Stimulated activated CD8-positive, alpha-beta memory T cell treated with anti-CD3 and anti-CD28 coated beads, Interleukin-7, amount 100 ng/mL, for 24 hours (primary cell): ENCODE measurements around the gene TMCO1.
"Not testable (repeated sequence)": the region's sequence is repeated elsewhere in the genome, so short reads cannot be mapped to it uniquely, and the experiment has no call there.

ENCODE experiments used
- DNase-seq: peaks from one replicate; pipeline ENCODE4 v3.0.0-alpha.2; 2020; ENCODE audit warnings: low read depth

TMCO1 gene

DNA sequence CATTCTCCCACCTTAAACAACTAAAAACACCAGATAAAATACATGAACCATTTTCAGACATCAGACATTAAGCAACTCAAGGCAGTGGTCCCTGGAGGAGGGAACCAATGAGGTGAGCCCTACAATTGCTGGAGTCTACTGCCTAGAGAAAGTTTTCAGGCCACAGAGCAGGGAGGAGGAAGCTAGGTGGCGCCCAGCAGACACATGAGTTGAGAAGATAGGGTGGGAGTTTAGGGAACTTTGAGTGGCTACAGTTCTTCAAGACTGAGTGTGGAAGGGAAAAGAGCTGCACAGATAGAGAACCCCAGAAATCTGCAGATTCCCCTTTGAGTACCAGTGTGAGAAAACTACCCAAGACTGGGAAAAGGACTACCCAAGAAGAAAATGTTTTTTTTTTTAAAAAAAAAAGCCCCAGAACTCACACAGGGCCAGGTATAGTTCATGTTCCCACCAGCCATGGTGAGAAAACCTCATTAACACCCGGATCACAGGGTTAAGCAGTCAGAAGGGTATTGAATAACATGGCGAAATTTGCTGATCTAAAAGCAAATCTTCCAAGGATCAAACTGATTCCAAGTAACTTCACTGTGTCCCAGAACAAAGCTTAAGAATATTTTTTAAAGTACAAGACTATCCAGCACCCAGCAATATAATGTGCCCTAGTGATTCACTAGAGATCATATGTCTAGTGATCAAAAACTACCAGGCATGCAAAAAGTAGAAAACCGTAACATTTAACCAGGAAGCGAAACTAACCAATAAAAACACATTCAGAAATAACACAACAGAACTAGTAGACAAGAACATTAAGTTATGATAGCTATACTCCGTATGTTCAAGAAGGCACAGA is 82.3 kb downstream of the TMCO1 start:
- DNase-seq = no peak

DNA sequence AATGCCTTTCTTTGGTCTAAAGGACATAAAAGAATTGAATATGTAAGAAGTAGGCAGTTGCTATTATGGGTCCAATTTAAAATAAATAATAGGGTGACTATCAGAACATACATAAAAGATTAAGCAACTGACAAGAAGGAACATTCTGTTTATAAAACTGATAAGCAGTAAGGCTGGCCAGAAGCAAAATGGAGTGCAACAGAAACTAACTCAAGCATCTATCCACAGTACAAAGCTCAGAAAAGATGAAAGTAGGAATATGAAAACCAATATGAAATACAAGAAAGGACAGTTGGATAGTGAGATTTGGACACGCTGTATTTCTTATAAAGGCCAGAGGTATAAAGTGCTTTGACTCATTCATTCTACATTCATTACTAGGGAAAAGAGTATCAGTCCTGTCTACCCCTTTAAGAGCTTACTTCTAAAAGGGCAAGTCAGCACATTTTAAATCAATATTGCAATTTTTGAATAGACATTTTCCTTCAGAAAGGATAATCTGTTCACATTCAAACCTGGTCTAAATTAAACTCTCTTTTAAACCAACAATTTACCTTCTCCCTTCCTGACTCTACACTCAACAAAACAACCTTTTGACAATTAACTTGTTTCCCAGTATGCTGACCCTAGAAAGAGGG is 84.7 kb downstream of the TMCO1 start:
- DNase-seq = no peak

DNA sequence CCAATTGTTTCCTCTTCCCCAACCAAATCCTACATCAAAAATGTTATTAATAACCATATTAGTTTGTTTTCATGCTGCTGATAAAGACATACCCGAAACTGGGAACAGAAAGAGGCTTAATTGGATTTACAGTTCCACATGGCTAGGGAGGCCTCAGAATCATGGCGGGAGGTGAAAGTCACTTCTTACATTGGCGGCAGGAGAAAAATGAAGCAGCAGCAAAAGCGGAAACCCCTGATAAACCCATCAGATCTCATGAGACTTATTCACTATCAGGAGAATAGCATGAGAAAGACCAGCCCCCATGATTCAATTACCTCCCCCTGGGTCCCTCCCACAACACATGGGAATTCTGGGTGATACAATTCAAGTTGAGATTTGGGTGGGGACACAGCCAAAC is 87.9 kb downstream of the TMCO1 start:
- not testable (repeated sequence) for DNase-seq

DNA sequence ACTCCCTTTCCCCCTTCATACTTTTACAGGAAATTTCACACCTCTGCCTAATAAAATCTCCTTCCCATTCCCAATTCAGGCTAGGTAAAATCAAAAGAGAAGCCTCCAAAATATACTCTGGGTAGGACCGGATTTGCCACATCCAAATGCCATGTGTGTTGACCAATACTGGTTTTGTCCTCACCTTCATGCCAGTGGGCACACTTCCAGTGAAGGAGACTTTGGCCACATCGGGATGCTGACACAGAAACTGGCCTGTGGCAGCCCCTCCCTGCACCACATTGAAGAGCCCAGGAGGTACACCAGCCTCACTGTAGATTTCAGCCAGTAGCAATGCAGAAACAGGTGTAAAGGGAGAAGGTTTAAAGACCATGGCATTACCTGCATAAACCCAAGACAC is 88.4 kb downstream of the TMCO1 start:
- no peak for DNase-seq

DNA sequence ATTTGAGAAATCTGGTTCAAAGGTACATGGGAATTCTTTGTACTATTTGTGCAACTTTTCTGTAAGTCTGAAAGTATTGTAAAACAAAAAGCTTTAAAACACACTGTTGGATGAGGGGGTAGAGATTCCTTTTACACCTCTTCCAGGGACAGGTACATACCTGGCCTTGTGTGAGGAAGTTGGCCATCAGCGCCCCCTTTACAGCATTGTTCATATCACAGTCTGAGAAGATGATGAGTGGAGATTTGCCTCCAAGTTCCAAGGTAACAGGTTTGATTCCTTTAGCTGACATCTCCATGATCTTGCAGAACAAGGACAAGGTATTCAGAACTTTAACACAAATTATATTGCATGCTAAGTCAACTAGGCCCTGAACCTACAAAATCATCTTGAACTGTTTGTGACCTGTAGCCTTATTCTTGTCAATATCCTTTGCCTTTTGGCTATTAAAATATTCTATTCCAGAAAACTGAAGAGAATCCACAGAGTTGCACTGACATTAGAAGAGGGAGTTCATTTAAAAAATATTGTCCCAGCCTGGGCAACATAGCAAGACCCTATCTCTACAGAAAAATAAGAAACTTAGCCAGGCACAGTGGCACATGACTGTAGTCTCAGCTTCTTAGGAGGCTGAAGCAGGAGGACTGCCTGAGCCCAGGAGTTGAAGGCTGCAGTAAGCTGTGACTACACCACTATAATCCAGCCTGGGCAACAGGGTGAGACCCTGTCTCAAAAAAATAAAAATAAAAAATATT is 89.2 kb downstream of the TMCO1 start:
- no peak for DNase-seq

DNA sequence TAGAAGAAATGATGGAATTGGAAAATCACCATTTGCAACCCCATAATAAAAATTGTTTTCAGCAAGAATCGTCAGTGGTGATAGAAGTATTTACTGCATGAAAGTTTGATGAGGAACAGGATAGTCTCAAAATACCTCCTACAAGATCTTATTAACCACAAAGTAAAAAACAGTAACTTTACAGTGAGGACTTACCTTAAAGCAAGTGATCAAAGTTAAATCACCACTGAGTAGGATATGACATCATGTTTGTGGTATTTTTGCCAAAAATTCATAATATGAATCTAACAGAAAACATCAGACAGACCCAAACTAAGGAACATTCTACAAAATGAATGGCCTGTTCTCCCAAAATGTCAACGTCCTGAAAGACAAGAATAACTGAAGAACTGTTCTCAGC is 90.2 kb downstream of the TMCO1 start:
- DNase-seq = no peak
